Measurements from ENCODE around the gene LHFPL6.

LHFPL6 gene

GRCh38 chr13:39547108-39547507, 55.9 kb downstream of the LHFPL6 start:
- no peak overlapping the region for H3K4me3 ChIP-seq (ENCODE audit: low read depth, low read length)
- TF ChIP-seq, protein P1, sequence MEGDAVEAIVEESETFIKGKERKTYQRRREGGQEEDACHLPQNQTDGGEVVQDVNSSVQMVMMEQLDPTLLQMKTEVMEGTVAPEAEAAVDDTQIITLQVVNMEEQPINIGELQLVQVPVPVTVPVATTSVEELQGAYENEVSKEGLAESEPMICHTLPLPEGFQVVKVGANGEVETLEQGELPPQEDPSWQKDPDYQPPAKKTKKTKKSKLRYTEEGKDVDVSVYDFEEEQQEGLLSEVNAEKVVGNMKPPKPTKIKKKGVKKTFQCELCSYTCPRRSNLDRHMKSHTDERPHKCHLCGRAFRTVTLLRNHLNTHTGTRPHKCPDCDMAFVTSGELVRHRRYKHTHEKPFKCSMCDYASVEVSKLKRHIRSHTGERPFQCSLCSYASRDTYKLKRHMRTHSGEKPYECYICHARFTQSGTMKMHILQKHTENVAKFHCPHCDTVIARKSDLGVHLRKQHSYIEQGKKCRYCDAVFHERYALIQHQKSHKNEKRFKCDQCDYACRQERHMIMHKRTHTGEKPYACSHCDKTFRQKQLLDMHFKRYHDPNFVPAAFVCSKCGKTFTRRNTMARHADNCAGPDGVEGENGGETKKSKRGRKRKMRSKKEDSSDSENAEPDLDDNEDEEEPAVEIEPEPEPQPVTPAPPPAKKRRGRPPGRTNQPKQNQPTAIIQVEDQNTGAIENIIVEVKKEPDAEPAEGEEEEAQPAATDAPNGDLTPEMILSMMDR (IDR thresholded peaks at IDR 0.05; ENCODE audit: low read depth, low read length, missing control alignments): no peak
- no peak for DNase-seq (ENCODE audit: low read depth)

DNA sequence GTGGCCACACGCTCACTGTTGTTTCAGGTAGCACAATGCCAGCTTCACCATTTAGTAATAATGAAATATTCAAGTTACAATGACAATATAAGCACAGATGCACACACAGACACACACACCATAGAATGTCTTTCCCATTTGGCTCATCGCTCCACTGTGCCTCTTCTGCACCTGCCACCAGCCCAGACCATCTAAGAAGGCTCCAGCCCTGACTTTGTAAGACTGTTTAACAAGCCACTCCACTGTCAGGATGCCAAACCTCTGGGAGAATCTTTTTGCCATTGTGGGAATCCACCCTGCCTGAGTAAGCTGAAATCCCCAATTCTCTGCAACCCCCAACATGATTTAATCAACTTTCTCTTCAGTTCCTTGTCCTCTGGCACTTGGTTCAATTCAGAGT, 60.6 kb downstream of the LHFPL6 start:
- no peak for DNase-seq (ENCODE audit: low read depth)
- no peak overlapping the region for H3K4me3 ChIP-seq (ENCODE audit: low read depth, low read length)
- TF ChIP-seq, protein P1 (IDR thresholded peaks at IDR 0.05; ENCODE audit: low read depth, low read length, missing control alignments): no peak

DNA sequence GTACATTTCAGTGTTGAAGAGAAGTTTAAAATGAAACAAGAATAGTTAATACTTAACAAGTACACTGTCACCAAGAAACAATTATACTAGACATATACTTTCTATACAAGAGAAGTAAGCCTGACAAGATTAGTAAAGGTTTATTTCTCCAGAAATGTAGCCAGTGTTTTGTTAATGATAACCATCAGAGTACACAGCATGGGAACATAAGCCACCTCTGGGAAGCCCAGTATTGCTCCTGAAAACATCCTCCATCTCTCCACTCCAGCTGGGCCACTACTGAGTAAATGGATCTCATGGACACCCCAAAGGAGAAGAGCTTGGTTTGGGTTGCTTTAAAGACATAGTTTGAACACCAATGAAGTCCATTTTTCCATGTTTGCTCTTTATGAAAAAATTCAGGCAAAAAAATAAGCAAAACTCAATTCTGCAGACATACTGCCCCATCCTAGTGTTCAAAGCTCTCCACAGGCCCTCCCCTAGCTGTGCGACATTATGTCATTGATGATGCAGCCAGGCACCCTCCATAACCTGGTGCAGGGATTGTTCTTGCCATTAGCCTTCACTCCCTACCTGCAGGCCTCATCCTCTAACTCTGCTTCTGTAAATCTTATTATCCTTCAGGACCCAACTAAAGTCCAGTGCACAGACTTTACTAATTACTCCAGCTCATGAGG, 61.9 kb downstream of the LHFPL6 start:
- TF ChIP-seq, protein P1 (IDR thresholded peaks at IDR 0.05; ENCODE audit: low read depth, low read length, missing control alignments): no peak
- no peak overlapping the region for H3K4me3 ChIP-seq (ENCODE audit: low read depth, low read length)
- DNase-seq (ENCODE audit: low read depth): no peak

DNA sequence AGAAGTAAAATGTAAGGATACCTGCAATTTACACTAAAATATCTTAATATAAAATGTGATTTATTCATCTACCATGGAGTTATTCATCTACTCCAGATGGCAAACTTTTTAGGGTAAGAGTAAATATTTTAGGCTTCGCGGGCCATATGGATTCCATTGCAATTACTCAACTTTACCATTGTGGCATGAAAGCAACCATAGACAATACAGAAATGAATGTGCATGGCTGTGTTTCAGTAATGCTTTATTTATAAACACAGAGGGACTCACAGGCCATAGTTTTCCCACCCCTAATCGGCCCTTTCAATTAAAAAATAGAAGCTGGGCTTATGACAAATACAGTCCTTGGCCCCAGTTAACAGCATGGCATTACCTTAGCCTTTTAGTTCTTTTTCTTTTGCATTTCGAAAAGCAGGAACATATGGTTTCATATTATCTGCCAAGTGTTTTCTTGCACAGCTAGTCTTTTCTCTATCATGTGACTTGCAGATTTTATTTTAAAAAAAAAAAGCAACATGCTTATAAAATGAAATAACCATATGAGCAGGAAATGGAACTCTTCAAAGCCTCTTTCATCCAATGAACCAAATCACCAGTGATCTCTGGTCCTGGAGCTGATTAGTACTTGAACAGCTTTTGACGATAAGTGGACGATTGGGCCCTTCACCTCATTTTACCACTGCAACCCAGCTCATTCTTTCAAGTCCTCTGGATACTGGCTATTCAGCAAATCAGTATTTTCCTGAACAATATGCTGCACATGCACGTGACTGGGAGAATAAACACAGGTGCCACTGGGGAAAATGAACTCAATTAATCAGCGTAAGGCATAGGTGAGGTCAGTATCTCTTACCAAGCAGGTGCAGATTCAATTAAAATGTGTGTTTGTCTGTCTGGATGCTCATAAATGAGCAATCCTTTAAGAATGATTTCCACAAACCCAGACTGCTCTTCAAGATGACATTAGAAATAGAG, 63.9 kb downstream of the LHFPL6 start:
- TF ChIP-seq, protein P1 (IDR thresholded peaks at IDR 0.05; ENCODE audit: low read depth, low read length, missing control alignments): no peak
- no peak overlapping the region for H3K4me3 ChIP-seq (ENCODE audit: low read depth, low read length)
- DNase-seq (ENCODE audit: low read depth): no peak

GRCh38 chr13:39536906-39537305, 66.1 kb downstream of the LHFPL6 start:
- H3K4me3 ChIP-seq (ENCODE audit: low read depth, low read length): no peak overlapping the region
- no peak for DNase-seq (ENCODE audit: low read depth)

GRCh38 chr13:39536274-39536673, 66.7 kb downstream of the LHFPL6 start:
- TF ChIP-seq, protein P1 (IDR thresholded peaks at IDR 0.05; ENCODE audit: low read depth, low read length, missing control alignments): no peak
- H3K4me3 ChIP-seq (ENCODE audit: low read depth, low read length): no peak overlapping the region
- DNase-seq (ENCODE audit: low read depth): no peak

More at GRCh38 chr13:39536906-39537305, 66.1 kb downstream of the LHFPL6 start:
- TF ChIP-seq, protein P1 (IDR thresholded peaks at IDR 0.05; ENCODE audit: low read depth, low read length, missing control alignments): no peak
